Inflammatory macrophage treated with lipopolysaccharide for 4 hours (primary cell): ENCODE measurements around the gene EFCAB10.
"Not testable (repeated sequence)": the region's sequence is repeated elsewhere in the genome, so short reads cannot be mapped to it uniquely, and the experiment has no call there.

ENCODE experiments used
- DNase-seq: peaks from one replicate; pipeline ENCODE4 v3.0.0-alpha.2; 2020

Gene EFCAB10, protein sequence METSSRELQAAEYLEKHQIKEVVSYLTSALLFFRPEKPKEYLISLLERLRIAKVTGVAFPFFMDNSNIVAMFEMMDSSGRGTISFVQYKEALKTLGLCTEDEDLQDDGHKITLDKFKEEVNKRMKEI

DNA sequence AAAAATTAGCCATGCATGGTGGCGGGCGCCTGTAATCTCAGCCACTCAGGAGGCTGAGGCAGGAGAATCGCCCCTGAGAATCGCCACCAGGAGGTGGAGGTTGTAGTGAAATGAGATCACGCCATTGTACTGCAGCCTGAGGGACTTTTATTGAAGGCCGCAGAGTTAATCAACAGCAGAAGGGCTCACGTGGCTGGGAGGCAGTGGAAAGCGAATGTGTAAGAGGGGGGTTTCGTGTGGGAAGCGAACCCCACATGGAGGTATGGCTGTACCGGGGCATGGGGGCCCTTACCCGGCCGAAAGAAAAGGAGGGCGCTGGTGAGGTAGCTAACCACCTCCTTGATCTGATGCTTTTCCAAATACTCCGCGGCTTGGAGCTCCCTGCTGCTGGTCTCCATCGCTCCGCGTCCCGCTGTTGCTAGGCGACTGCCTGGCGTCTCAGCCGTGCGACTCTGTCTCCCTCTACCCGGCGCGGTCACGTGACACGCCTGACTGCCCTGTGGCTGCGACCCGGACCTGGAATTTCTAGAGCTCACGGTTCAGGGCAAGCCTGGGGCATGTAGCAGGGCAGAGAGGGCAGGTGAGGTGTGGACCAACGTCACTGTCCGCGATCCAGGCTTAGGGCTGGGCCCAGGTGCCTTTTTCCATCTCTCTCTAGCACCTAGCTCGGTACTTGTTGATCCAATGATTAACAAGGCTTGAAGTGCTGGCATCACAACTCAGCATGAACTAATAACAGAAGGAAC is at the start of gene EFCAB10:
Gene EFCAB10, minus strand, starts transcription at position 428 of the 746 bp plus-strand sequence. Its CDS starts 30 bp downstream, at position 398.
- DNase-seq: peak; percentile 22

DNA sequence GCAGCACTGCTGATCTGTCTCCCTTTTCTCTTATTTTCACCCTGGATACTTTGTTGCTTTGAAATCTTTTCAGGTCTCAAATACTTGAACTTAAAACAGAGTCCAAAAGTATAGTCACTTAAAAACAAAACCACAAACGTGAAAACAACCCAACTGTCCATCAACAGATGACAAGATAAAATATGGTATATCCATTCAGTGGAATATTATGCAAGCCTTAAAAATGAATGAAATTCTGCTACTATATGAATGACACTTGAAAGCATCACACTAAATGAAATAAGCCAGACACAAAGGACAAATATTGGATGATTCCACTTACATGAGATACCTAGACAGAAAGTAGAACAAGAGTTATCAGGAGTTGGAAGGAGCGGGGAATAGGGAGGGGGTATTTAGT is 44.7 kb upstream of the EFCAB10 start:
- no peak for DNase-seq

DNA sequence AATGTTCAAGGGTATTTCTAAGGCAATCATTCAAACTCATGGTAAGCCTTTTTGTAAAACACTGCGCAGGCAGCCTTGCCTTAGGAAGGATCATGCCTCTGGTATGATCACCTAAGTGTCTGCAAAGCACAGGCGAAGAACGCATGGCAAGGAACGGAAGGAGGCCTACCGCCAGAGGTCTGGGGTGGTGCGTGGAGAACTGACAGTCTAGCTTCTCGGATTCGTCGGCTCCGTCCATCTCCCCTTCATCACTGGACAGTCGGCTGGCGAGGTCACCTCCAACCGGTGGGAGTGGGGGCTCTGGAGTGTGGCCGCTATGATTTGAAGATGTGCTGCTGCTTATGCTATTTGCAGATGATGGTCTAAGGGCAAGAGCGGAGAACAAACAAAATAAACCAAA is 42.6 kb upstream of the EFCAB10 start:
- DNase-seq: no peak

DNA sequence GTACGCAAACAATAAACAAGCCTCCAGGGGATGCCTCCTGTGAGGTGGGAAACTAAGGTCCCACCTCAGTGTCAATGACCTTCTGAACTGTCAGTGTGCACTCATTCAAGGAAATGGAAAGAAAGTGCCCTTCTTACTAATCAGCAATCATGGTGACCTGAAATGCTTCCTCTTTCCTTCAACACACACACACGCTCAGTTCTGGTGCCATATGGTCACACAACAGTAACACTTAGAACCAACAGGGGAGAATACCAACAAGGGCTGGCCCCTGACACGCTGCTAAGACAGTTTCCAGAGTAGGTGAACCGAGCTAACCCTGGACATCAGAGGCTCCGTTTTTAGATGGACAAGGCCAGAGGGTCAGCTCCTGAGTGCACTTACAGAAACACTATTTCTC is 42.1 kb upstream of the EFCAB10 start:
- DNase-seq: no peak

DNA sequence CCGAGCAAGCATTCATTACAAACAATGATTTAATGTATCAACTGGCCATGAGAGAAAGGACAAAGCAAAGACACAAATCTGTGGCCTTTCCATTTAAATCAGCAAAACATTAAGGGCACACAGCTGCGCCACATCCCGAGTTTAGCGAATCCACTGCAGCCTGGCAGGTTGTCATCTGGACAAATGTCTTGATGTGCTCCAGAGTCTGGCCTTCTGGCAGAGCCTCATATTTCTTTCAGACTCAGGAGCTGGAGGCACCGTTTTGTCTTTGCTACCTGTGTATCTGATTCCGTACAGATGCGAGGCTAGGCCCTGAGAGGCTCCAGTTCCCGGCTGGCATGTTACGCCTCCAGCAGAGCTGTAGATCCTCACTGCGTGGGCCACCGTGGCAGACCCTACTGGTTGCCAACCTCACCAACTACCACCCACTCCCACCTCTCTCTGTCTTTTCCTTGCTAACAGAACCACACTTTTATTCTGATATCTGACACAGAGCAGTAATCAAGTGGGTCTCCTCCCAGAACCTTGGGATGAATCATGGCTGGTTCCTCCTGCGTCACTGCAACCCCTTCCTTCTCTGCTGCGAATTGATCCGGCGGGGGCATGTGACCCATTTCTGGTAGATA is 40.9 kb upstream of the EFCAB10 start:
- no peak for DNase-seq

DNA sequence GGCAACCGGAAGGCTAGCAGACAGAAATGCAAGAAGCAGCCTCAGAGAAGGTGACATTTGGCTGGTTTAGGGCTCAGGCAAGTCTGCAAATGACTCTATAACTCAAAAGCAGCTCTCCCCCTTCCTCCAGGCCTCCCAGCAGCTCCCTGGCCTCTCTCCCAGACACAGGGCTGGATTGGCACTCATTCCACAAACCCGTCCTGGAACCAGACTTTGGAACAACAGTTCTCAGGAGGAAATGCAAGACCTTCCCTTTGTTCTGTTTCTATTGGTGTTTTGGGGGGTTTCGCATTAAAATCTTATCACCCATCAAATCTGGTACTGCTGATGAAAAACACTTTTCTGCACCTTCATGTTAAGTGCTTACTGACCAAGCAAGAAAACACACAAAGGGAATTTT is 40.3 kb upstream of the EFCAB10 start:
- no peak for DNase-seq

DNA sequence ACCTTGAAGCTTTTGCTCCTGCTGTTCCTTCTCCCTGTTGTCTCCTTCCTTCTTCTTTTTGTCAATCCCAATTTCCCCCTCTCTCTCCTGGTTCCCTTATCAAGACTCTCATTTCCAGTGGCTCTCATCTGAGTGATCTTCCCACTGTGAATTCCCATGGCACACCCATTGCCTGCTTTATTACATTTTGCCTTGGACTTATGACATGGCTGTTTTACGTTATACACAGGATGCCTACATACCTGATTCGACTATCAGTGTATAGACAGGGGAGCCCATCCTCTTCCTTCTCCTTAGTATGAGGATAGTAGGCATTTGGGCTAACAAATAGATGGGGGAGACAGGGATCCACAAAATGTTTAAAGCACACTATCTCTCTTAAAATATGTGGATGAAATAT is 39.9 kb upstream of the EFCAB10 start:
- DNase-seq: no peak

DNA sequence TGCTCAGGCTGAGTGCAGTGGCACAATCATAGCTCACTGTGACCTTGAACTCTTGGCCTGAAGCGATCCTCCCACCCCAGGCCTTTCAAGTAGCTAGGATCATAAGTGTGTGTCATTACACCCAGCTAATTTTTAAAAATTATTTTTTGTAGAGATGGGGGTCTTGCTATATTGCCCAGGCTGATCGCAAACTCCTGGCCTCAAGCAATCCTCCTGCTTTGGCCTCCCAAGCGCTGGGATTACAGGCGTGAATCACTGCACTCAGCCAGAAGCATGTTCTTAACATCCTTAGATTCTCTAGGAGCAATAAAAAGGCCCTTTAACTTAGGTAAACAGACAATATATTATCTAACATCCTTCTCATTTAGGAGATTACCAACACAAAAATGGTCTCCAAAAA is 38.3 kb upstream of the EFCAB10 start:
- no peak for DNase-seq

DNA sequence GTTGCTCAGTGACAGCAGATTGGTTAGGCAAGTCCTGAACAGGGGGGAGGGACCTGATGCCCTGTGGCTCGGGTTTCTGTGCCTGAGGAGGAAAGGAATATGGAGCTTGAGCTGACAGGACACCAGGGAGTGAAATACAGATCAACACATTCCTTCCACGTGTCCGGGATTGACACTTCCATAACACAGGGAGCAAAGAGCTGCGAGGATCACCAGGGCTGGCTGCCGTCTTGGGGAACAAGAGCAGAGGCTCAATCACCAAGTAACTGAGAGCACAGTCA is 36.7 kb upstream of the EFCAB10 start:
- no peak for DNase-seq

DNA sequence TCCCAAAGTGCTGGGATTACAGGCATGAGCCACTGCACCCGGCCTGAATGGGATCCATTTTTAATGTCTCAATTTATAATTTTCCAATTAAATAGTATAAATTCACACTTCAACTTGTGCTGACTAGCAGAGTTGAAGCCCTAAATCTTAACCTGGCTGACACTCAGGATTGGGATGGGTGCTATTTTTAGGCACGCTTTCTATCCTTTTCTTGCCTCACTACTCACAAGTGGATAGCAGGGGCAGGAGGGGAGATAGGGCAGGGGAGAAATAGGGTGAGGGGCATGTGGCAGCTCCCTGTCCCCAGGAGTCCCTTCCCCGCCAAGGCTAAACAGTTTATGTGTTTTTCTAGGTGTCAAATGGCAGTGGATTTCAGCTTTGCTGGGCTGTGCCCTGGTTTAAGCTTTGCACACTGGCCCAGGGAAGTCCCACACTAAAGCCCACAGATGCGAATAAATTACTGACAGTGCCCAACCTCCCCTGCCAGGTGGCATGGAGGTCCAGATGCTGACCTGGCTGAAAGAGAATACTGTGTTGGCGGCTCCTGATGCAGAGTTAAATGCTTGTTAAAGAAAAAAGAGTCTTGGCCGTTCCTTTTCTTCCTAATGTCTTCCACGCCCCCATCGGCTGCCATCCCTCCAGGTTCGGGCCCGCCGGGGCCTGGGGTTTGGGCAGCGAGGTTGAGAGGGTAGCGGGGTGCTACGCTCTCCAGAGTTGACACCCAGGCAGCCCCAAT is 36.2 kb upstream of the EFCAB10 start:
- no peak for DNase-seq

DNA sequence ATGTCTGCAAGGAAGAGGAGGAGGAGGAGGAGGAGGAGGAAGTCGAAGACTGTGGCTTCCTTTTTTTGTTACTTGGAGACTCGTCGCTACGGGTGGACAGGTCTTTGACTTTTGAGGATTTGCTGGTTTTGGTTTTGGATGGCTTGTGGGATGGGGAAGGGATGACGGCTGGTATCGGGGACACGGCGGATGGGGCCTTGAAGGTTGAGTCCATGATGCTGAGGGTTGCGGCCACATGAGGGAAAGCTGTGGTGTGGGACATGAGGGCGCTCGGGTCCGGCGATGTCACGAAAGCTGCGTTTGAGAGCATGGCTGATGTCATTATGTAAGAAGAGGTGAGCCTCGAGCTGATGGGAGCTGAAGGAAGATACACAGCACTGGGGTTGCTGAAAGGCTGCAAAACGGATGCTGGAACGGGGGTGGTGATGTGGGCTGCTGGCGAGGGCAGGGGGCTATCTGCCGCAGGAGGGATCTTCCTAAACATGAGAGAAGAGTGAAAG is 33.1 kb upstream of the EFCAB10 start:
- no peak for DNase-seq

DNA sequence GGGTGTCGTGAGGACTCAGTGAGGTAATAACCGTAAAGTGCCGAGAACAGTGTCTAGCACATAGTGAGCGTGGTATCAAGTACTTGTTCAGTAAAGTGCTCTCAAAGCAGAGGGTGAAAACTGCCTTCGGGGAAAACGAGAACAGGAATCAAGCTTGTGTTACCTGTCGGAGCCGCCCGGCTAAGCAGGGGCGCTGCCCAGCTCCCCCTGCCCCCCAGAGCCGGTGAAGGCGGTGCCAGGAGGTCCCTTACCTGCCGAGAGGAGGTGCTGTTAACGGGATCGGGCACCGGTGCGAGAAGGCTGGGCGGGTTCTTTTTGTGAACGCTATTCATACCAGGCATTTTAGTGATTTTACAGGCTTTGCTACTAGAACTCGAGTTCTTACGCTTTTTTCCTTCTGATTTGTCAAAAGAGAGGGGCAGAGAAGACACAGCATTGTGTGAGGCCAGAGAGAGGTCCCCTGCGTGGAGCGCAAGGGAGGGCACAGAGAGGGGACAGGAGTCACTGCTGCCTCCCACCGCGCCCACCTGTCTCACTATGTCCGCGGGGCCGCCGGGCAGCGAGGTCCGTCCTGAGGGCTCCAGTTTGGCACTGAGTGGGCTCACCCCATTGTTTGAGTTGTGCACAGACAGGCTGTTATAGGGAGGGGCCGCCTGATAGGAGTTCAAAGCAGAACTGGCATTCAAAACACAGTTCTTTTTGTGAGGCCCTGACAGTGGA is 32.5 kb upstream of the EFCAB10 start:
- DNase-seq: no peak

DNA sequence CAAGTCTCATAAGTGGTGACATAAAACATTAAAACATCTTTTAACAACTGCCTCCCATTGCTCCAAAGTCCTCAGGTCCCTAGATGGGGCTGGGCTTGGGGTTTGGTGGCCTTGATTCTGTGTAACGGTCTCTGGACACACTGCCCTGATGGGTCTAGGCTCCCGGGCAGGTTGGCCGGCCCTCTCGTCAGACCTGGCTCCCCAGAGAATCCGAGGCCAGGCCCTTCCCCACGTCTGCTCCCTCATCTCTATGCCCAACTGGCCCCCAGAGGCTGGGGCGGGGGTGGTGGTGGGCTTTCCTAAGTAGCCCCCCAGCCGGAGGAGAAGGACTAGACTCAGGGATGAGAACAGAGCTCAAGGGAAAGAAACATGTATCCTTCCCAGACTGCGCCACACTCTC is 31.5 kb upstream of the EFCAB10 start:
- no peak for DNase-seq

DNA sequence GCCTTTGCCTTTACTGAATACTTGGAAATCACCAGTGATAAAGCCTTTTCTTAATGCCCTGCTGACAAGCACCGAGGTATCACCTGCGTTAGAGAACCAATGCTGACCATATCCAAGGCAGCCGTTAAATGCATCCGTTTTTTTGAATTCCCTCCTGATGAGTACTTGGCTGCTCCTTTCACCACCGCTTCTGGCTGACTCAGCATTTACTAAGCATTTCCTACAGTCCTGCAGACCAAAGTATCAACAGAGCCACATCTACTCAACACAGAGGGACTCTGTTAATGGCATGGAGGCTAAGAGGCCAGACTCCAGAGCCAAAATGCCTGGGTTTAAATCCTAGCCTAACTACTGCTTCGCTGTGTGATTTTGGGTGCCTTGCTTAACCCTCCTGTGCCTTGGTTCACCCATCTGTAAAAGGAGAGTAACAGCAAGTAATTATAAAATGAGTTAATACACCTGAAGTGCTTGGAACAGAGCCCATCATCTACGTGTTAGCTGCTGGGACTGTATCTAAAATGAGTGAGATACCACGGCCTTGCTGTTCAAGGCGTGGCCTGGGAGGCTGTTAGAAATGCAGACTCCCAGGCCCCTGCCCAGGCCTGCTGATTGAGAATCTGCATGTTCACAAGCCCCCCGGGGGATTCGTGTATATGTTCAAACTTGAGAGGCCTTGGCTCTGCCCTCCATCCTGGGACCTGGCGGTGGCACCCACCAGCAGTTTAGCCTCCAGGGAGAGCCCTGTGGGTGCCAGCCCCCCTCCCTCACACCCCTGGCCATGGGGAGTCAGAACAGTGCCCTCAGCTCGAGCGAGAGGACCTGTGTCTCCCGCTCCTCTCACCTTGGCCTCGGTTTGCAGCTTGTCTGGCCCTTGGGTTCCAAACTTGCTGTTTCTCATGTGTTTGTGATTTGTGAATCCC is 30.8 kb upstream of the EFCAB10 start:
- no peak for DNase-seq

DNA sequence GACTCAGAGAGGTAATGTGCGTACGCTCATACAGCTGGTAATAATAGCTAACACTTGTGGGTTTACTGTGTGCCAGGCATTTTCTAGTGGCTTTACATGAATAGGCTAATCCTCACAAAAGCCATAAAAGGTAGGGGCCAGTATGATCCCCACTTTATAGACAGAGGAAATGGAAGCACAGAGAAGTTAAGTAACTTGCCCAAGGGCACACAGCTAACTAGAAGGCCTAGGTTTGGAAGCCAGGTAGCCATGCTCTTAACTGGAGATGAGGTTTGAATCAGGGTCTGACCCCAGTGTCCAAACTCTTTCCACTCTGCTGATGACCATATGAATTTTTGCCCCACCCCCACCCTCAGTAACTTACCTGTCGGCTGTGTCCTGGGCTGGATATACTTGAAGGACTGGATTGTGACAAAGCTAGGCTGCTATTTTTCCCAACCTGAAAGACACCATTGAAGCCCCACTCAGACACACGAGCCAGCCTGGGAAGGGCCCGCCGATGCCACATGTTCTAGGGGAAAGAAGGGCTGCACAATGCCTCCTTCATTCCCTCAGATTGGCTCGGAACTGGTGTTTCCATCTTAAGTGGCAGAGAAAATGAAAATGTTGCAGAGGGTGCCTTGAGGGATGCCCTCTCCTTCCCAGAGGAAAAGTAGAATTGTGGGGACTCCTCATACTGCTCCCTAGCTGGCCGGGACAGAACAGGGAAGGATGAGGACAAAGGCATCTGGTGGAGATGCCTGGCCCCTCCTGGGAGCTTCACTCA is 29.1 kb upstream of the EFCAB10 start:
- no peak for DNase-seq

DNA sequence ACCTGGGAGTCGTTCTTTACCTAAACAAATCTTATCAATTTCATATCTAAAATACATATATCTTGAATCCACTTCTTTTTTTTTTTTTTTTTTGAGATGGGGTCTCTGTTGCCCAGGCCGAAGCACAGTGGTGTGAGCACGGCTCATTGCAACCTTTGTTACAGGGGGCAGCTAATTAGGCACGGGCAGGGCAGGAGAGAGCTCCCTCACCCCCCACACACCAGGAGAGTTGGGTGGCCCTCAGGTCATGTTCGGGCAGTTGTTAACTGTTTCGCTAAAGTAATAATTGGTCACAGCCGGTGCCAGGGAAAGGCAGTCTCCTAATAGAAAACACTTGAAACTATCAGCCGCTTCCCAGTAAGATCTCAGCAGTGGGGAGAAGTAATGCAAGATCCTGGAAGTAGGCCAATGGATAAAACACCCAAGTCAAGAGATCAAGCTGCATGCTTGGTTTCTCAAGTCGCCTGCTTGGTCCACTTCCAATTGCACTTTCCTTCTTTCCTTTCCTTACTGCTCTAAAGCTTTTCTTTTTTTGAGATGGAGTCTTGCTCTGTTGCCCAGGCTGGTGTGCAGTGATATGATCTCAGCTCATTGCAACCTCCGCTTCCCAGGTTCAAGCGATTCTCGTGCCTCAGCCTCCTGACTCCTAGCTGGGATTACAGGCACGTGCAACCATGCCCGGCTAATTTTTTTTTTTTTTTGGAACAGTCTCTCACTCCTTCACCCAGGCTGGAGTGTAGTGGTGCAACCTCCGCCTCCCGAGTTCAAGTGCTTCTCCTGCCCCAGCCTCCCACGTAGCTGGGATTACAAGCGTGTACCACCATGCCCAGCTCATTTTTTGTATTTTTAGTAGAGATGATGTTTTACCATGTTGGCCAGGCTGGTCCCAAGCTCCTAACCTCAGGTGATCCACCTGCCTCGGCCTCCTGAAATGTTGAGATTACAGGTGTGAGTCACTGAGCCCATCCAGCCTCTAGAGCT is 21.3 kb upstream of the EFCAB10 start:
- DNase-seq: no peak

DNA sequence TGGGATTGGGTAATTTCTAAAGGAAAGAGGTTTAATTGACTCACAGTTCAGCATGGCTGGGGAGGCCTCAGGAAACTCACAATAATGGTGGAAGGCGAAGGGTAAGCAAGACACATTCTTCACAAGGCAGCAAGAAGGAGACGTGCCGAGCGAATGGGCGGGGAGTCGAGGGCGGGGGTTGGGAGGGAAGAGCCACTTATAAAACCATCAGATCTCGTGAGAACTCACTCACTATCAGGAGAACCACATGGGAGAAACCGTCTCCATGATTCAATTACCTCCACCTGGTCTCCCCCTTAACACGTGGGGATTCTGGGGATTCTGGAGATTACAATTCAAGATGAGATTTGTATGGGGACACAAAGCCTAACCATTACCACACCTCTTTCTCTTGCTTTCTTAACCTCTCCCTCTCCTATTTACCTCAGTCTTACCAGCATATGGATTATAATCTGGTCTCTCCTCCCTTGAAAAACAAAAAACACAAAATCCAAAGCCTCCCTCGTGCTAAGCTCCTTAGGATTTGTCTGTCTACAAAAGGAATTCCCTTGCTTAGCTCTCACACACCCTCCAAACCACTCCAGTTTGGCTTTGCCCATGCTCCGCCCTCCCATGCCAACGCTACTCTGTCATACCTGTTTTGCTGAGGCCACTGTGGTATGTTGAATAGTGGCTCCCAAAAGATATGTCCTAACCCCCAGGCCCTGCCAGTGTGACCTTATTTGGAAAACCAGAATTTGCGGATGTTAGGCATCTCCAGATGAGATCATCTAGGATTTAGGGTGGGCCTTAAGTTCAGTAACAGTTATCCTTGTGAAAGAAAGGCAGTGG is 19.6 kb upstream of the EFCAB10 start:
- DNase-seq: no peak

DNA sequence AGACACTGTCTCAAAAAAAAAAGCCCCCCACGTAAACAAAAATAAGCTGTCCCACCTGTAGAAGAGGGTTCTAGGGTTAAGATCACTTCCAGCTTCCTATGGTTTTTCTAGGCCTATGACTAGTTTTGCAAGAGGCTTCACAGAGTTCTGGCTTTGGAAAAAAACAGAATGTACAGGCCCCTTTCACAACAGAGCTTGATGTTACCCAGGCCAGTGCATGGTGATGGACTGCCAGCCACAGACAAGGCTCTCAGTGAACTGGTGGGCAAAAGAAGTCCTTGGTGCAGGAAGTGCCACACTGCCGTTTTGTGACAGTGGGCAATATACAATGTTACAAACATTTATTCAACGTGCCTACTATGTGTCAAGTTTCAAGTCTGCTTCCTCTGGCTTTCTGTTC is 18.3 kb upstream of the EFCAB10 start:
- DNase-seq: no peak

DNA sequence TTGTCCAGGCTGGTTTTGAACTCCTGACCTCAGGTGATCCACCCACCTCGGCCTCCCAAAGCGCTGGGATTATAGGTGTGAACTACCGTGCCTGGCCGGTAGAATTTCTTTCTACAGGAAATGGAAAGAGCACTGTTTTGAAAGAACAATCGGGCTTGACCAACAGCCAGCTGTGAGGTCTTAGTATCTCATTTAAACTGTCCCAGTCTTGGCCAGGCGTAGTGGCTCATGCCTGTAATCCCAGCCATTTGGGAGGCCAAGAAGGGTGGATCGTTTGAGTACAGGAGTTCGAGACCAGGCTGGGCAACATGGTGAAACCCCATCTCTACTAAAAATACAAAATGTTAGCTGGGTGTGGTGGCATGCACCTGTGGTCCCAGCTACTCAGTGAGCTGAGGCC is 17.8 kb upstream of the EFCAB10 start:
- DNase-seq: not testable (repeated sequence)
